BJ (cell line): ENCODE measurements around the gene IQCB1. TPM values are rescaled to one million over a fixed set of nuclear protein-coding genes. Genes with fewer than 3 reads are reported as not detected.

ENCODE experiments used
- CTCF ChIA-PET: fragments of 350-600 bp; formaldehyde crosslinking; extraction: SDS; loops from one replicate; lab custom pipeline; 2021; ENCODE audit warnings: antibody characterized with exemption, inconsistent platforms; lab: Yijun Ruan, JAX
- POLR2A ChIA-PET: fragments of 300-600 bp; sonication (Branson Sonifier 250); formaldehyde crosslinking; extraction: SDS; loops from one replicate; lab custom pipeline; 2021; ENCODE audit warnings: antibody characterized with exemption; lab: Charles Lee
- DNase-seq: peaks from one replicate; pipeline ENCODE4 v3.0.0-alpha.2; 2011; ENCODE audit warnings: low read depth
- H3K27me3 ChIP-seq: 2 replicates; pipeline ENCODE4 v1.6.0; 2011; ENCODE audit warnings: low read length; ENCODE audit not compliant: control insufficient read depth, insufficient read depth
- H3K36me3 ChIP-seq: 2 replicates; pipeline ENCODE4 v1.5.1; 2011; ENCODE audit warnings: low read length; ENCODE audit not compliant: control insufficient read depth, insufficient read depth
- H3K4me3 ChIP-seq: 2 replicates; pipeline ENCODE4 v1.5.1; 2011; ENCODE audit warnings: low read depth, mild to moderate bottlenecking, control low read depth, low read length
- polyA plus RNA-seq: library from polyadenylated mRNA; depleted of rRNA; stranded (reverse); fragments of >200 nt; gene quantifications from 2 replicates; pipeline ENCODE4 v1.2.3, GENCODE V29; 2011
- TF ChIP-seq, protein P1 (sequence below): IDR thresholded peaks from 2 replicates; pipeline ENCODE4 v1.5.1; 2011; ENCODE audit warnings: low read depth, mild to moderate bottlenecking, control low read depth, inconsistent platforms, low read length, moderate library complexity; ENCODE audit not compliant: insufficient read depth

Gene IQCB1
- polyA plus RNA-seq, 1 experiment, result 6.1 TPM

DNA sequence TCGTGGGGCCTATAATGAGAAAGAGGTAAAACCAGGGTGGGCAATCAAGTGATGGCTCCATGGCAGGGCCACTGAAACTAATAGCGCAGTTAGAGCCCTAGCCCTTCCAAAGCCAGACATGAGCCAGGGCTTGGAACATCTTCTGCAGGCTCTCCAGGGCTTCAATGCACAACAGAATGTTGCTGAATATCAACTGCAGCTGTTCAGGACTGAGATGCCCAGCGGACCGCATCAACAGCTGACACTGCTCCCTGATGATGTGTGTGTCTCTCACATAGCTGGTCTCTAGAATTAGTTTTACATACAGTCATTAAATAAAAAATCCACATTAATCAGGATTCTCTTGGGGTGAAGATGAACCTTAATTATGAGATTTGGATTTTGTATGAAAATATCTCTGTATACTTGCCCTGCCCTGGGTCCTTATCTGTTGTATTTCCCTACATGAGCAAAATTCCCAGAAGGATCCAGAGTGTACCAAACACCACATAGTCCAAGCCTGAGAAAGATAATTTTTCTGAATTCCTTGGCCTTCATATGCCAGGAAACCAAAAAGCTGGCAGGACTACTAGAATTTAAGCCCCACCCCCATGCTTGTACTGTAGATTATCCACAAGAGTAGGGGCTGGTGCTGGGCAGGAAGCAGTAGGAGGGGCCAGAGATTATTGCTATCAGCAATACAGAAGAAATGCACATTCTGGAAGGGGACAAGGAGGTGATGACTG is 77.6 kb downstream of the IQCB1 start:
- POLR2A ChIA-PET, result no interaction called here

DNA sequence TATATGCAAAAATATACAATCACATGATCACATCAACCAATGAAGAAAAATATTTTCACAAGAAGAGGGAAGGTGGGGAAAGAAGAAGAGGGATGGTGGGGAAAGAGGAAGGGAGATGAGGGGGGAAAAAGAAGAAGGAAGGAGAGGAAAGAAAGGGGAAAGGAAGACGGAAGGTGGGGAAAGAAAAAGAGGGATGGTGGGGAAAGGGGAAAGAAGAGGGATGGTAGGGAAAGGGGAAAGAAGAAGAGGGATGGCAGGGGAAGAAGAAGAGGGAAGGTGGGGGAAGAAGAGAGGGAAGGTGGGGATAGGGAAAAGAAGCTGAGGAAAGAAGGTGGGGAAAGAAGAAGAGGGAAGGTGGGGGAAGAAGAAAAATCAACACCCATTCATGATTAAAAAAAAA is 82.1 kb downstream of the IQCB1 start:
- H3K4me3 ChIP-seq, result no peak overlapping the region
- CTCF ChIA-PET, result no interaction called here
- H3K27me3 ChIP-seq, result no peaks in the 10 kb centered on the region
- POLR2A ChIA-PET, result no interaction called here
- no peaks in the 10 kb centered on the region for H3K36me3 ChIP-seq
- no peak for DNase-seq
- TF ChIP-seq, protein P1, sequence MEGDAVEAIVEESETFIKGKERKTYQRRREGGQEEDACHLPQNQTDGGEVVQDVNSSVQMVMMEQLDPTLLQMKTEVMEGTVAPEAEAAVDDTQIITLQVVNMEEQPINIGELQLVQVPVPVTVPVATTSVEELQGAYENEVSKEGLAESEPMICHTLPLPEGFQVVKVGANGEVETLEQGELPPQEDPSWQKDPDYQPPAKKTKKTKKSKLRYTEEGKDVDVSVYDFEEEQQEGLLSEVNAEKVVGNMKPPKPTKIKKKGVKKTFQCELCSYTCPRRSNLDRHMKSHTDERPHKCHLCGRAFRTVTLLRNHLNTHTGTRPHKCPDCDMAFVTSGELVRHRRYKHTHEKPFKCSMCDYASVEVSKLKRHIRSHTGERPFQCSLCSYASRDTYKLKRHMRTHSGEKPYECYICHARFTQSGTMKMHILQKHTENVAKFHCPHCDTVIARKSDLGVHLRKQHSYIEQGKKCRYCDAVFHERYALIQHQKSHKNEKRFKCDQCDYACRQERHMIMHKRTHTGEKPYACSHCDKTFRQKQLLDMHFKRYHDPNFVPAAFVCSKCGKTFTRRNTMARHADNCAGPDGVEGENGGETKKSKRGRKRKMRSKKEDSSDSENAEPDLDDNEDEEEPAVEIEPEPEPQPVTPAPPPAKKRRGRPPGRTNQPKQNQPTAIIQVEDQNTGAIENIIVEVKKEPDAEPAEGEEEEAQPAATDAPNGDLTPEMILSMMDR, result no peak

More for the DNA sequence above, 77.6 kb downstream of the IQCB1 start:
- TF ChIP-seq, protein P1, result no peak
- no peak overlapping the region for H3K4me3 ChIP-seq
- CTCF ChIA-PET, result no interaction called here
- DNase-seq, result no peak
- H3K36me3 ChIP-seq, result no peaks in the 10 kb centered on the region
- no peaks in the 10 kb centered on the region; the same call in 1 of the 2 replicates for H3K27me3 ChIP-seq

GRCh38 chr3:121752261-121752660 is 82.6 kb downstream of the IQCB1 start:
- no peak for DNase-seq
- H3K36me3 ChIP-seq, result no peaks in the 10 kb centered on the region
- no peak overlapping the region for H3K4me3 ChIP-seq
- no peaks in the 10 kb centered on the region for H3K27me3 ChIP-seq
- CTCF ChIA-PET, result interaction anchor here (1.3 kb wide), 1 partner anchor 23 kb away, joined by 3 read pairs; no protein-coding TSS in a partner anchor
- TF ChIP-seq, protein P1, result no peak
- POLR2A ChIA-PET, result no interaction called here

GRCh38 chr3:121750087-121750415 is 84.8 kb downstream of the IQCB1 start:
- Histone ChIP-seq H3K27me3 (no peaks in the 10 kb centered on the region), H3K4me3 (peak overlapping the region; percentile 81), H3K36me3 (no peaks in the 10 kb centered on the region)
- TF ChIP-seq, protein P1, result no peak
- ChIA-PET CTCF (interaction anchor here (1.2 kb wide), 1 partner anchor 226 kb away, joined by 3 read pairs; no protein-coding TSS in a partner anchor), POLR2A (no interaction called here)
- no peak for DNase-seq

DNA sequence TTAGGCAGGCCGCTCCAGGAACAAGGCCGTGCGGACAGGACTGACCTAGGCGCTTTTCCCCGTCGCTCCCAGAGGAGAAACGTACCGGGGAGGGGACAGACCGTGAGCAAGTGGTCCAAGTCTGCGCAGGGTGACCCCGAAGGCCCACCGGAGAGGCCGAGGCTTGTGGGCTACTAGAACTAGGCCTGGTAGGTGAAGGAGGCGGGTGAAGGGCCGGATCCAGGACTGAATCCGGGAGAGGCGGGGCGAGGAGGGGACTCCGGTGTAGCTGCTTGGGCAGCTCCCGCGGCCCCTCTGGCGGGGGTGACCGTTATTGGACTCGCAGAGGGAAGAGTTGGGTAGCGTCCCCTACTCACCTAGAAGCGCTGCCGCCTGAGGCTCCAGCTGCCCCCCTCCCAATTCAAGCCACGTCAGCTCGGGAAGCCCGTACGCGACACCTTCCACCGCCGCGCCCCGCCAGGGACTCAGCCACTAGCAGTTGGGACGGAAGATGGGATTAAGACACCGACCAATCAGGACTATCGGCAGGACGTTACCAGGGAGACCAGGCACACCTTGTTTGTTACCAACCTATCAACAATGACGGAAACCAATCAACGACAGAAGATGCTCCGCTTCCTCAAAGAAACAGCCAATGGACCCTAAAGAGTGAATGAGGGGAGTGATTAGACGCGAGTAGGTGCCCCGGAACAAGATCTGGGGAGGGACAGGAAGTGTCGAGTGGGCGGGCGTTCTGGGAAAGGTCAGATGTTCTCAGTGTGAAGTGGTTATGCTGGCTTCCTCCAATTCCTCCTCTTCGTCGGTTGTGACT is 85.4 kb downstream of the IQCB1 start, which contains the start of gene GOLGB1:
Gene GOLGB1 (minus strand): TSS at position 466 of the 811 bp plus-strand sequence. CDS start 18,770 bp downstream, outside the sequence.
- TF ChIP-seq, protein P1, result no peak
- Histone ChIP-seq H3K36me3 (no peaks in the 10 kb centered on the region), H3K4me3 (peak within 1 kb of the TSS; percentile 81), H3K27me3 (no peaks in the 10 kb centered on the region)
- peak; percentile 99 for DNase-seq
- ChIA-PET CTCF (interaction anchor here (1.2 kb wide), 1 partner anchor 225 kb away, joined by 3 read pairs; no protein-coding TSS in a partner anchor), POLR2A (no interaction called here)
